GM23338 (cell line): ENCODE data around the gene YWHAQ. TPM values are rescaled to one million over a fixed set of nuclear protein-coding genes. Genes with fewer than 3 reads are reported as not detected.

Experiments used
- ATAC-seq: fragments of 200-7000 bp; cut with Tn5 transposase; 3 replicates; pipeline ENCODE4 v1.9.1; 2020
- DNase-seq: peaks from one replicate; pipeline ENCODE4 v3.0.0-alpha.2; 2015; ENCODE audit warnings: low spot score
- H2AFZ ChIP-seq: fragments of 200-600 bp; sonication (generic); 2 replicates; pipeline ENCODE4 v1.8.0; 2016; ENCODE audit warnings: antibody characterized with exemption, mild to moderate bottlenecking, moderate library complexity
- H3F3A ChIP-seq: fragments of 200-600 bp; sonication (generic); replicated peaks from 2 replicates; pipeline ENCODE4 v1.8.0; 2017; ENCODE audit warnings: antibody characterized with exemption, mixed run types, low read depth
- H3K27ac ChIP-seq: fragments of 200-600 bp; sonication (generic); 2 replicates; pipeline ENCODE4 v1.6.1; 2016; ENCODE audit warnings: low read depth
- H3K27me3 ChIP-seq: fragments of 200-600 bp; sonication (generic); 2 replicates; pipeline ENCODE4 v1.8.0; 2016; ENCODE audit warnings: mild to moderate bottlenecking, mixed run types, moderate library complexity; ENCODE audit not compliant: insufficient read depth
- H3K36me3 ChIP-seq: fragments of 200-600 bp; sonication (generic); 2 replicates; pipeline ENCODE4 v1.8.0; 2016; ENCODE audit warnings: mild to moderate bottlenecking; ENCODE audit not compliant: insufficient read depth
- H3K4me1 ChIP-seq: fragments of 200-600 bp; sonication (generic); 2 replicates; pipeline ENCODE4 v1.8.0; 2016; ENCODE audit warnings: mild to moderate bottlenecking, moderate library complexity; ENCODE audit not compliant: insufficient read depth
- H3K4me2 ChIP-seq: fragments of 200-600 bp; sonication (generic); 2 replicates; pipeline ENCODE4 v1.7.1; 2017; ENCODE audit warnings: mixed run types
- H3K4me3 ChIP-seq: fragments of 200-600 bp; sonication (generic); 2 replicates; pipeline ENCODE4 v1.6.1; 2016; ENCODE audit warnings: mixed run types
- H3K79me2 ChIP-seq: fragments of 200-600 bp; sonication (generic); replicated peaks from 2 replicates; pipeline ENCODE4 v1.8.0; 2017; ENCODE audit warnings: mild to moderate bottlenecking; ENCODE audit not compliant: insufficient read depth
- H3K9me2 ChIP-seq: fragments of 200-600 bp; sonication (generic); 2 replicates; pipeline ENCODE4 v1.8.0; 2017; ENCODE audit not compliant: insufficient read depth
- H4K20me1 ChIP-seq: fragments of 200-600 bp; sonication (generic); replicated peaks from 2 replicates; pipeline ENCODE4 v1.8.0; 2017; ENCODE audit warnings: mild to moderate bottlenecking; ENCODE audit not compliant: insufficient read depth
- H3K27ac Mint-ChIP-seq: 2 replicates; pipeline ENCODE4 v1.8.0; 2020; ENCODE audit warnings: inconsistent platforms, mild to moderate bottlenecking, moderate library complexity, mixed read lengths
- H3K27me3 Mint-ChIP-seq: 3 replicates; pipeline ENCODE4 v1.8.0; 2022; ENCODE audit warnings: low read depth, mild to moderate bottlenecking, moderate library complexity, mixed read lengths, inconsistent platforms; ENCODE audit not compliant: insufficient read depth, poor library complexity
- H3K36me3 Mint-ChIP-seq: 3 replicates; pipeline ENCODE4 v1.8.0; 2021; ENCODE audit warnings: low read depth, mild to moderate bottlenecking, inconsistent platforms, moderate library complexity, mixed read lengths
- H3K4me1 Mint-ChIP-seq: 3 replicates; pipeline ENCODE4 v1.8.0; 2020; ENCODE audit warnings: mild to moderate bottlenecking, inconsistent platforms, mixed read lengths
- H3K4me3 Mint-ChIP-seq: 3 replicates; pipeline ENCODE4 v1.8.0; 2021; ENCODE audit warnings: moderate library complexity, mild to moderate bottlenecking, inconsistent platforms, mixed read lengths
- H3K9me3 Mint-ChIP-seq: 3 replicates; pipeline ENCODE4 v1.8.0; 2020; ENCODE audit warnings: moderate library complexity, mild to moderate bottlenecking, inconsistent platforms, mixed read lengths
- EZH2 ChIP-seq: fragments of 200-600 bp; sonication (generic); IDR thresholded peaks from one replicate; pipeline ENCODE4 v1.8.0; 2017; ENCODE audit warnings: antibody characterized with exemption, mild to moderate bottlenecking, low read depth; ENCODE audit not compliant: unreplicated experiment
- EZH2phosphoT487 ChIP-seq: fragments of 200-600 bp; sonication (generic); IDR thresholded peaks from one replicate; pipeline ENCODE4 v1.8.1; 2018; ENCODE audit warnings: antibody characterized with exemption; ENCODE audit not compliant: unreplicated experiment
- JUNB ChIP-seq: IDR thresholded peaks from one replicate; pipeline ENCODE4 v1.6.1; 2016; ENCODE audit warnings: antibody characterized with exemption; ENCODE audit not compliant: unreplicated experiment
- NANOG ChIP-seq: IDR thresholded peaks from 2 replicates; pipeline ENCODE4 v1.6.1; 2016; ENCODE audit warnings: antibody characterized with exemption, borderline replicate concordance
- POLR2AphosphoS5 ChIP-seq: IDR thresholded peaks from 2 replicates; pipeline ENCODE4 v1.6.1; 2016; ENCODE audit warnings: antibody characterized with exemption, low read depth
- STAT1 ChIP-seq: IDR thresholded peaks from one replicate; pipeline ENCODE4 v1.6.1; 2016; ENCODE audit warnings: antibody characterized with exemption; ENCODE audit not compliant: unreplicated experiment
- ZNF114 ChIP-seq: fragments of 250-450 bp; sonication (Bioruptor Pico); IDR thresholded peaks from 2 replicates; pipeline ENCODE4 v1.5.0; 2020; ENCODE audit warnings: mild to moderate bottlenecking, moderate library complexity
- ZNF331 ChIP-seq: fragments of 250-450 bp; sonication (Bioruptor Pico); IDR thresholded peaks from 2 replicates; pipeline ENCODE4 v1.5.0; 2020; ENCODE audit warnings: low read depth, mild to moderate bottlenecking, moderate library complexity
- polyA plus RNA-seq: library from polyadenylated mRNA; unstranded; fragments of >200 nt; fragmentation: Nextera tagmentation; extraction: Ambion mirVana; gene quantifications from 2 replicates; pipeline ENCODE4 v1.2.1, GENCODE V29; 2016
- total RNA-seq: library from RNA; depleted of rRNA; stranded (reverse); fragments of >200 nt; shearing (Covaris generic); gene quantifications from 2 replicates; pipeline ENCODE4 v1.2.3, GENCODE V29; 2014
- TF ChIP-seq, protein P1 (sequence below), 2 experiments: fragments of 200-600 bp in 1 of 2; sonication (generic) in 1 of 2; conservative IDR thresholded peaks; 2 replicates each; pipeline versions ENCODE4 v1.5.1 to v1.6.1; 2016 to 2017; ENCODE audit warnings: antibody characterized with exemption in 2 of 2, low read depth in 2 of 2, mild to moderate bottlenecking in 2 of 2, moderate library complexity in 1 of 2
- TF ChIP-seq, protein P2 (sequence below): IDR thresholded peaks from one replicate; pipeline ENCODE4 v1.6.1; 2018; ENCODE audit warnings: antibody characterized with exemption; ENCODE audit not compliant: unreplicated experiment
- TF ChIP-seq, protein P3 (sequence below): IDR thresholded peaks from 2 replicates; pipeline ENCODE4 v1.6.1; 2016; ENCODE audit warnings: antibody characterized with exemption

The YWHAQ gene
- total and polyA plus RNA-seq, 2 experiments from 2014 or later, result 295 to 464 TPM

DNA sequence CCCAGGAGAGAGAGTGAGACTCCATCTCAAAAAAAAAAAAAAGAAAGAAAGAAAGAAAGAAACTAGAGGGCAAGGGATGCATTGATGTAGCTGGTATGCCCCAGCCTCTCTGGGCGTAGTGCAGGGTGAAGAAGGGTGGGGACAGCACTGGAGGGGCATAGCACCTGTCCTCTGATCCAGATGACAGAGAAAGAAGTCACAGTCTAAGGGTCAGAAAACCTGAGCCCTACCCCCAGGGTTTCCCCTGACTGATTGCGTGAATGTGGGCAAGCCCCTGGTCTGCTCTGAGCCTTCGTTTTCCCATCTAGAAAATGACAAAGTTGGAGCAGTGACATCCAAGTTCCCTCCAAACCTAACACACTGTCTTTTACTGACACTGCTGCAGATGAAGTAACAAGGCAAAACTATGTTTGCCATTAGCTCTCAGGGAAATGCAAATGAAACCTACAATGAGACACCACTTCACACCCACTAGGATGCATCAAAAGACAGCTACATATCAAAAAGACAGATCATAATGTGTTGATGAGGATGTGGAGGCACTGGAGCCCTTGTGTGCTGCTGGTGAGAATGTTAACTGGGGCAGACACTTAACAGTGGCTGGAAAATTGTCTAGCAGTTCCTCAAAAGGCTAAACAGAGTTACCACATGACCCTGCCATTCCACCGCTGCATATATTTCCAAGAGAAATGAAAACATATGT is 19.5 kb upstream of the YWHAQ start:
- Mint-ChIP-seq H3K4me1 (peaks cover 25% of the 10 kb centered on the region), H3K27ac (no peak overlapping the region), H3K27me3 (peaks cover 14% of the 10 kb centered on the region), H3K36me3 (no peaks in the 10 kb centered on the region), H3K9me3 (peaks cover 2% of the 10 kb centered on the region; the same call in 1 of the 3 replicates), H3K4me3 (no peak overlapping the region)
- TF ChIP-seq ZNF114 (CRISPR knock-in tag), result no peak
- no peak for TF ChIP-seq JUNB
- TF ChIP-seq, protein P1, sequence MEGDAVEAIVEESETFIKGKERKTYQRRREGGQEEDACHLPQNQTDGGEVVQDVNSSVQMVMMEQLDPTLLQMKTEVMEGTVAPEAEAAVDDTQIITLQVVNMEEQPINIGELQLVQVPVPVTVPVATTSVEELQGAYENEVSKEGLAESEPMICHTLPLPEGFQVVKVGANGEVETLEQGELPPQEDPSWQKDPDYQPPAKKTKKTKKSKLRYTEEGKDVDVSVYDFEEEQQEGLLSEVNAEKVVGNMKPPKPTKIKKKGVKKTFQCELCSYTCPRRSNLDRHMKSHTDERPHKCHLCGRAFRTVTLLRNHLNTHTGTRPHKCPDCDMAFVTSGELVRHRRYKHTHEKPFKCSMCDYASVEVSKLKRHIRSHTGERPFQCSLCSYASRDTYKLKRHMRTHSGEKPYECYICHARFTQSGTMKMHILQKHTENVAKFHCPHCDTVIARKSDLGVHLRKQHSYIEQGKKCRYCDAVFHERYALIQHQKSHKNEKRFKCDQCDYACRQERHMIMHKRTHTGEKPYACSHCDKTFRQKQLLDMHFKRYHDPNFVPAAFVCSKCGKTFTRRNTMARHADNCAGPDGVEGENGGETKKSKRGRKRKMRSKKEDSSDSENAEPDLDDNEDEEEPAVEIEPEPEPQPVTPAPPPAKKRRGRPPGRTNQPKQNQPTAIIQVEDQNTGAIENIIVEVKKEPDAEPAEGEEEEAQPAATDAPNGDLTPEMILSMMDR (conservative IDR thresholded peaks at IDR 0.05; ENCODE audit: low read depth in 2 of 2), result no peak
- TF ChIP-seq POLR2AphosphoS5, result no peak
- TF ChIP-seq ZNF331, result no peak
- TF ChIP-seq, protein P2, sequence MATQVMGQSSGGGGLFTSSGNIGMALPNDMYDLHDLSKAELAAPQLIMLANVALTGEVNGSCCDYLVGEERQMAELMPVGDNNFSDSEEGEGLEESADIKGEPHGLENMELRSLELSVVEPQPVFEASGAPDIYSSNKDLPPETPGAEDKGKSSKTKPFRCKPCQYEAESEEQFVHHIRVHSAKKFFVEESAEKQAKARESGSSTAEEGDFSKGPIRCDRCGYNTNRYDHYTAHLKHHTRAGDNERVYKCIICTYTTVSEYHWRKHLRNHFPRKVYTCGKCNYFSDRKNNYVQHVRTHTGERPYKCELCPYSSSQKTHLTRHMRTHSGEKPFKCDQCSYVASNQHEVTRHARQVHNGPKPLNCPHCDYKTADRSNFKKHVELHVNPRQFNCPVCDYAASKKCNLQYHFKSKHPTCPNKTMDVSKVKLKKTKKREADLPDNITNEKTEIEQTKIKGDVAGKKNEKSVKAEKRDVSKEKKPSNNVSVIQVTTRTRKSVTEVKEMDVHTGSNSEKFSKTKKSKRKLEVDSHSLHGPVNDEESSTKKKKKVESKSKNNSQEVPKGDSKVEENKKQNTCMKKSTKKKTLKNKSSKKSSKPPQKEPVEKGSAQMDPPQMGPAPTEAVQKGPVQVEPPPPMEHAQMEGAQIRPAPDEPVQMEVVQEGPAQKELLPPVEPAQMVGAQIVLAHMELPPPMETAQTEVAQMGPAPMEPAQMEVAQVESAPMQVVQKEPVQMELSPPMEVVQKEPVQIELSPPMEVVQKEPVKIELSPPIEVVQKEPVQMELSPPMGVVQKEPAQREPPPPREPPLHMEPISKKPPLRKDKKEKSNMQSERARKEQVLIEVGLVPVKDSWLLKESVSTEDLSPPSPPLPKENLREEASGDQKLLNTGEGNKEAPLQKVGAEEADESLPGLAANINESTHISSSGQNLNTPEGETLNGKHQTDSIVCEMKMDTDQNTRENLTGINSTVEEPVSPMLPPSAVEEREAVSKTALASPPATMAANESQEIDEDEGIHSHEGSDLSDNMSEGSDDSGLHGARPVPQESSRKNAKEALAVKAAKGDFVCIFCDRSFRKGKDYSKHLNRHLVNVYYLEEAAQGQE, result no peak
- TF ChIP-seq, protein P3, sequence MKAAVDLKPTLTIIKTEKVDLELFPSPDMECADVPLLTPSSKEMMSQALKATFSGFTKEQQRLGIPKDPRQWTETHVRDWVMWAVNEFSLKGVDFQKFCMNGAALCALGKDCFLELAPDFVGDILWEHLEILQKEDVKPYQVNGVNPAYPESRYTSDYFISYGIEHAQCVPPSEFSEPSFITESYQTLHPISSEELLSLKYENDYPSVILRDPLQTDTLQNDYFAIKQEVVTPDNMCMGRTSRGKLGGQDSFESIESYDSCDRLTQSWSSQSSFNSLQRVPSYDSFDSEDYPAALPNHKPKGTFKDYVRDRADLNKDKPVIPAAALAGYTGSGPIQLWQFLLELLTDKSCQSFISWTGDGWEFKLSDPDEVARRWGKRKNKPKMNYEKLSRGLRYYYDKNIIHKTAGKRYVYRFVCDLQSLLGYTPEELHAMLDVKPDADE, result no peak
- H3K27me3 ChIP-seq, result no peaks in the 10 kb centered on the region
- no peak overlapping the region for H3K27ac ChIP-seq
- no peaks in the 10 kb centered on the region for H3K9me2 ChIP-seq
- no peaks in the 10 kb centered on the region for H3K36me3 ChIP-seq
- peaks cover 10% of the 10 kb centered on the region; the same call in 1 of the 2 replicates for H3K4me1 ChIP-seq
- peak overlapping the region; percentile 83; the same call in 1 of the 2 replicates for H2AFZ ChIP-seq
- no peaks in the 10 kb centered on the region for H3F3A ChIP-seq
- no peak for ATAC-seq
- no peak overlapping the region for H3K4me2 ChIP-seq
- no peak for DNase-seq
- H3K79me2 ChIP-seq, result no peaks in the 10 kb centered on the region
- H3K4me3 ChIP-seq, result no peak overlapping the region
- no peaks in the 10 kb centered on the region for H4K20me1 ChIP-seq

DNA sequence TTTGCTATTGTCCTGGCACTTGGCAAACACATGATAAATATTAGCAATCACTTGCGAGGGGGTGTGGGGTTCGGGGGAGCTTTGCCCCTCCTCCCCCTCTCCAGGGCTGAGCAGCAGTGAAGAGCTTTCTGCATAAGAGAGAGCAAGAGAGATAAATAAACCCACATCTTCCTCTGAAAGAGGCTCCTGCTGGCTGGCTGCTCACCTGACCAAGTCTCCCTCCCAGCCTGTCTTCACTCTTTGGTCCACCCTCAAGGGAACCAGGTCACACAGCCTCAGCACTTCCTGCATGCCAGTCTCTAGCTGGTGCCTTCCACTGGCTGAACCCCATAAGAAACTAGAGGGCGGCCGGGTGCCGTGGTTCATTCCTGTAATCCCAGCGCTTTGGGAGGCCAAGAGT is 18.5 kb upstream of the YWHAQ start:
- DNase-seq, result no peak
- no peaks in the 10 kb centered on the region for H3K79me2 ChIP-seq
- H3K4me2 ChIP-seq, result peak overlapping the region; percentile 48; the same call in 1 of the 2 replicates
- H3K9me2 ChIP-seq, result no peaks in the 10 kb centered on the region
- H3K4me3 ChIP-seq, result no peak overlapping the region
- peak; percentile 67 for ATAC-seq
- Mint-ChIP-seq H3K27ac (no peak overlapping the region), H3K36me3 (no peaks in the 10 kb centered on the region), H3K4me1 (peaks cover 25% of the 10 kb centered on the region), H3K4me3 (no peak overlapping the region), H3K9me3 (peaks cover 2% of the 10 kb centered on the region; the same call in 1 of the 3 replicates), H3K27me3 (peaks cover 9% of the 10 kb centered on the region)
- TF ChIP-seq EZH2phosphoT487 (no peak), STAT1 (no peak), ZNF114 (CRISPR knock-in tag) (no peak), EZH2 (no peak), ZNF331 (no peak), POLR2AphosphoS5 (no peak), JUNB (no peak), NANOG (no peak)
- TF ChIP-seq, protein P1 (conservative IDR thresholded peaks at IDR 0.05; ENCODE audit: low read depth in 2 of 2), result no peak
- peaks cover 10% of the 10 kb centered on the region; the same call in 1 of the 2 replicates for H3K4me1 ChIP-seq
- no peak overlapping the region for H3K27ac ChIP-seq
- H3K36me3 ChIP-seq, result no peaks in the 10 kb centered on the region
- H3K27me3 ChIP-seq, result no peaks in the 10 kb centered on the region
- H3F3A ChIP-seq, result no peaks in the 10 kb centered on the region
- H4K20me1 ChIP-seq, result no peaks in the 10 kb centered on the region
- H2AFZ ChIP-seq, result no peak overlapping the region
